Germinal center (tissue), 1 donor: Measurements from ENCODE around the gene PRR36.

Experiments used
- DNase-seq: peaks from one replicate; pipeline ENCODE4 v3.0.0; 2012; ENCODE audit warnings: mixed read lengths, low spot score

Gene PRR36

GRCh38 chr19:7818806-7819205 lies 55.4 kb downstream of the PRR36 start:
- no peak for DNase-seq
